ENCODE data around the gene NR2F1-AS1.

DNA sequence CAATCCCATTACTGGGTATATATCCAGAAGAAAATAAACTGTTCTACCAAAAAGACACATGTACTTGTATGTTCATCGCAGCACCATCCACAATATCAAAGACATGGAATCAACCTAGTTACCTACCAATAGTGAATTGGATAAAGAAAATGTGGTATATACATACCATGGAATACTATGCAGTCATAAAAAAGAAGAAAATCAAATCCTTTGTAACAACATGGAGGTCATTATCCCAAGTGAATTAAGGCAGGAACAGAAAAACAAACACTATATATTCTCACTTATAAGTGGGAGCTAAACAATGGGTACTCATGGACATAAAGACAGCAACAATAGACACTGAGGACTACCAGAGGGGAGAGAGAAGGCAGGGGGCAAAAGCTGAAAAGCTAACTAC lies 67.7 kb downstream of the NR2F1-AS1 start:
- TF ChIP-seq, protein P1, sequence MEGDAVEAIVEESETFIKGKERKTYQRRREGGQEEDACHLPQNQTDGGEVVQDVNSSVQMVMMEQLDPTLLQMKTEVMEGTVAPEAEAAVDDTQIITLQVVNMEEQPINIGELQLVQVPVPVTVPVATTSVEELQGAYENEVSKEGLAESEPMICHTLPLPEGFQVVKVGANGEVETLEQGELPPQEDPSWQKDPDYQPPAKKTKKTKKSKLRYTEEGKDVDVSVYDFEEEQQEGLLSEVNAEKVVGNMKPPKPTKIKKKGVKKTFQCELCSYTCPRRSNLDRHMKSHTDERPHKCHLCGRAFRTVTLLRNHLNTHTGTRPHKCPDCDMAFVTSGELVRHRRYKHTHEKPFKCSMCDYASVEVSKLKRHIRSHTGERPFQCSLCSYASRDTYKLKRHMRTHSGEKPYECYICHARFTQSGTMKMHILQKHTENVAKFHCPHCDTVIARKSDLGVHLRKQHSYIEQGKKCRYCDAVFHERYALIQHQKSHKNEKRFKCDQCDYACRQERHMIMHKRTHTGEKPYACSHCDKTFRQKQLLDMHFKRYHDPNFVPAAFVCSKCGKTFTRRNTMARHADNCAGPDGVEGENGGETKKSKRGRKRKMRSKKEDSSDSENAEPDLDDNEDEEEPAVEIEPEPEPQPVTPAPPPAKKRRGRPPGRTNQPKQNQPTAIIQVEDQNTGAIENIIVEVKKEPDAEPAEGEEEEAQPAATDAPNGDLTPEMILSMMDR (IDR thresholded peaks at IDR 0.05) = no peak
- no peak for TF ChIP-seq POLR2AphosphoS5 (IDR thresholded peaks at IDR 0.05)
- no peak for TF ChIP-seq POLR2A (IDR thresholded peaks at IDR 0.05)
- no peak for TF ChIP-seq EP300 (IDR thresholded peaks at IDR 0.05)
